ENCODE data around the gene TAF9B. TPM values are rescaled to one million over a fixed set of nuclear protein-coding genes. Genes with fewer than 3 reads are reported as not detected.

Gene TAF9B
- total and polyA plus RNA-seq, 2 donors (not counting 3 experiments of a cell fraction or from before 2014, with no cell fraction given): 16.0 to 25.9 TPM

- FAIRE-seq (no peak), DNase-seq (ENCODE audit: low read depth, low spot score) (no peak)
- no peak overlapping the region for H3K4me2 ChIP-seq (ENCODE audit: insufficient read depth, low read length)
- H3K9me3 ChIP-seq (replicated peaks; ENCODE audit: control insufficient read depth, insufficient read depth, low read length): no peaks in the 10 kb centered on the region
- no peak overlapping the region for H3K27ac ChIP-seq (ENCODE audit: insufficient read depth, low read depth, low read length)
- H4K20me1 ChIP-seq (replicated peaks; ENCODE audit: control insufficient read depth, extremely low read depth, insufficient read depth, low read length): no peaks in the 10 kb centered on the region
- H3K79me2 ChIP-seq (ENCODE audit: control insufficient read depth, insufficient read depth, low read length): peaks cover 17% of the 10 kb centered on the region
- ChIA-PET CTCF (interaction anchor here (1.0 kb wide), 1 partner anchor 8 kb away, joined by 4 read pairs; no protein-coding TSS in a partner anchor), POLR2A (no interaction called here)
- dilution Hi-C loops (cut with MboI; ENCODE audit: extremely low pct_ligation_motif_present, low sequenced_read_pairs): no loop called here
- H3K9ac ChIP-seq (replicated peaks; ENCODE audit: extremely low read depth, insufficient read depth, low read length): no peak overlapping the region
- intact Hi-C loops (cut with micrococcal nuclease): no loop called here
- H3K27me3 ChIP-seq (ENCODE audit: control insufficient read depth in 2 of 2, insufficient read depth in 2 of 2, low read length in 2 of 2): no peaks in the 10 kb centered on the region
- no peaks in the 10 kb centered on the region for H3K9me1 ChIP-seq (replicated peaks; ENCODE audit: control insufficient read depth, extremely low read depth, insufficient read depth, low read length)
- peaks cover 3 to 5% of the 10 kb centered on the region in 2 experiments for H3K36me3 ChIP-seq (ENCODE audit: control insufficient read depth in 2 of 2, extremely low read depth in 1 of 2, insufficient read depth in 2 of 2, low read length in 2 of 2)
- H3K4me1 ChIP-seq (ENCODE audit: control insufficient read depth, extremely low read depth, insufficient read depth, low read length): peaks cover 7% of the 10 kb centered on the region
- H3K4me3 ChIP-seq (replicated peaks in 1 of 3; ENCODE audit: insufficient read depth in 1 of 3, low read depth in 1 of 3, low read length in 3 of 3): no peak overlapping the region
- no TSS peak for BruUV-seq (replicated peaks)
- TF ChIP-seq GATA2 (IDR thresholded peaks at IDR 0.05; ENCODE audit: insufficient read depth, insufficient read length, low read depth, low read length) (no peak), EZH2 (IDR thresholded peaks at IDR 0.05; ENCODE audit: borderline replicate concordance, low read depth, low read length, severe bottlenecking) (no peak), CTCF (IDR thresholded peaks at IDR 0.05; ENCODE audit: extremely low read depth in 1 of 2, insufficient read depth in 1 of 2, low read depth in 1 of 2, low read length in 2 of 2) (no peak), JUN (IDR thresholded peaks at IDR 0.05; ENCODE audit: borderline replicate concordance, insufficient read depth, insufficient read length, low read depth) (no peak), POLR2A (IDR thresholded peaks at IDR 0.05; ENCODE audit: low read depth, low read length) (no peak), MYC (IDR thresholded peaks at IDR 0.05; ENCODE audit: low read depth, low read length) (no peak), FOS (IDR thresholded peaks at IDR 0.05; ENCODE audit: borderline replicate concordance, insufficient read depth, low read length) (no peak), POLR2AphosphoS5 (IDR thresholded peaks at IDR 0.05; ENCODE audit: insufficient read depth, low read depth, low read length) (no peak)
- H2AFZ ChIP-seq (ENCODE audit: low read depth, low read length): no peak overlapping the region
Observed at GRCh38 chrX:78125148-78125547, 14.3 kb downstream of the TAF9B start.

All from endothelial cell of umbilical vein (primary cell).